Endodermal cell (in vitro differentiated cells): ENCODE results near the gene CUL7. TPM values are rescaled to one million over a fixed set of nuclear protein-coding genes. Genes with fewer than 3 reads are reported as not detected.
A peak's percentile ranks its signal among the peaks of the same experiment; 100 is the strongest.

ENCODE experiments used
- DNase-seq: peaks from one replicate; pipeline ENCODE4 v3.0.0-alpha.2; 2017
- H3K27ac ChIP-seq: 2 replicates; pipeline ENCODE4 v1.5.1; 2013; ENCODE audit warnings: mild to moderate bottlenecking, low read depth, low read length, moderate library complexity
- H3K27me3 ChIP-seq: 2 replicates; pipeline ENCODE4 v1.6.1; 2013; ENCODE audit warnings: mild to moderate bottlenecking, low read length, moderate library complexity; ENCODE audit not compliant: insufficient read depth, control insufficient read depth, poor library complexity, severe bottlenecking
- H3K36me3 ChIP-seq: 2 replicates; pipeline ENCODE4 v1.7.0; 2013; ENCODE audit warnings: mild to moderate bottlenecking, low read length, moderate library complexity; ENCODE audit not compliant: control insufficient read depth, insufficient read depth
- H3K4me1 ChIP-seq: one replicate; pipeline ENCODE4 v1.7.0; 2013; ENCODE audit warnings: low read length; ENCODE audit not compliant: control insufficient read depth, insufficient read depth
- H3K4me3 ChIP-seq: 2 replicates; pipeline ENCODE4 v1.5.1; 2013; ENCODE audit warnings: mild to moderate bottlenecking, low read length, moderate library complexity
- H3K9ac ChIP-seq: 2 replicates; pipeline ENCODE4 v1.6.1; 2013; ENCODE audit warnings: mild to moderate bottlenecking, low read length, moderate library complexity; ENCODE audit not compliant: poor library complexity, severe bottlenecking; ENCODE audit errors: extremely low read depth
- H3K9me3 ChIP-seq: 2 replicates; pipeline ENCODE4 v1.6.1; 2013; ENCODE audit warnings: mild to moderate bottlenecking, low read length, moderate library complexity; ENCODE audit not compliant: control insufficient read depth
- H3K27ac Mint-ChIP-seq: 2 replicates; pipeline ENCODE4 v1.8.0; 2020; ENCODE audit warnings: mixed read lengths
- H3K27me3 Mint-ChIP-seq: 2 replicates; pipeline ENCODE4 v1.8.0; 2021; ENCODE audit warnings: mild to moderate bottlenecking, mixed read lengths; ENCODE audit not compliant: insufficient read depth
- H3K36me3 Mint-ChIP-seq: 2 replicates; pipeline ENCODE4 v1.8.0; 2020; ENCODE audit warnings: low read depth, mixed read lengths
- H3K4me1 Mint-ChIP-seq: 2 replicates; pipeline ENCODE4 v1.8.0; 2020; ENCODE audit warnings: mixed read lengths
- H3K4me3 Mint-ChIP-seq: 2 replicates; pipeline ENCODE4 v1.8.0; 2020; ENCODE audit warnings: mild to moderate bottlenecking, moderate library complexity, mixed read lengths
- H3K9me3 Mint-ChIP-seq: 2 replicates; pipeline ENCODE4 v1.8.0; 2020; ENCODE audit warnings: mild to moderate bottlenecking, mixed read lengths
- CTCF ChIP-seq: fragments of 200-600 bp; sonication (generic); conservative IDR thresholded peaks from 2 replicates; pipeline ENCODE4 v1.5.0; 2021; ENCODE audit warnings: antibody characterized with exemption, mild to moderate bottlenecking
- WGBS, 2 experiments: methylation state at CpG; one replicate each; pipeline versions ENCODE4 v1.1.5 to v1.1.7; 2013; ENCODE audit warnings: missing lambda C conversion rate in 2 of 2, mixed read lengths in 1 of 2; ENCODE audit not compliant: insufficient coverage in 1 of 2, insufficient read length in 1 of 2; 5-methylcytosine and 5-hydroxymethylcytosine counted together
- total RNA-seq, 2 donors: library from RNA; stranded (reverse); fragmentation: NEBNext Ultra II Directional in 1 of 2; extraction: Animal tissue kit (Norgen Biotek cat#: 25700) in 1 of 2; gene quantifications; 2 replicates in 1 of 2; 3 replicates in 1 of 2; pipeline ENCODE4 v1.2.1, GENCODE V29; 2021

Gene CUL7
- total RNA-seq, 2 donors from 2014 or later, result 39.0 to 51.7 TPM

- Mint-ChIP-seq H3K36me3 (peaks cover 23% of the 10 kb centered on the region), H3K4me1 (peaks cover 24% of the 10 kb centered on the region), H3K27me3 (no peaks in the 10 kb centered on the region), H3K9me3 (no peaks in the 10 kb centered on the region), H3K27ac (peak overlapping the region; percentile 99), H3K4me3 (peak overlapping the region; percentile 94)
- peak overlapping the region; percentile 92 for H3K4me3 ChIP-seq
- no peak for DNase-seq
- H3K36me3 ChIP-seq, result peaks cover 37% of the 10 kb centered on the region
- H3K9ac ChIP-seq, result peak overlapping the region; percentile 81
- WGBS, 2 experiments, result 93% methylated on average over 10 to 12 of the region's 12 CpGs
- H3K4me1 ChIP-seq, result peaks cover 6% of the 10 kb centered on the region
- H3K9me3 ChIP-seq, result no peaks in the 10 kb centered on the region
- H3K27me3 ChIP-seq, result no peaks in the 10 kb centered on the region
- TF ChIP-seq CTCF, result no peak
- no peak overlapping the region for H3K27ac ChIP-seq
These were observed 7.3 kb upstream of the CUL7 start for GRCh38 chr6:43060755-43061633.

GRCh38 chr6:43060034-43060754 lies 6.5 kb upstream of the CUL7 start:
- no peaks in the 10 kb centered on the region for H3K9me3 Mint-ChIP-seq
- peak overlapping the region; percentile 92 for H3K4me3 ChIP-seq
- no peaks in the 10 kb centered on the region for H3K27me3 ChIP-seq
- peak overlapping the region; percentile 94 for H3K4me3 Mint-ChIP-seq
- peak overlapping the region; percentile 81 for H3K9ac ChIP-seq
- no peaks in the 10 kb centered on the region for H3K27me3 Mint-ChIP-seq
- H3K36me3 Mint-ChIP-seq, result peaks cover 30% of the 10 kb centered on the region
- H3K36me3 ChIP-seq, result peaks cover 37% of the 10 kb centered on the region
- WGBS, 2 experiments, result 12 to 18% methylated on average over 5 to 15 of the region's 15 CpGs
- H3K27ac ChIP-seq, result peak overlapping the region; percentile 69
- no peaks in the 10 kb centered on the region for H3K9me3 ChIP-seq
- H3K27ac Mint-ChIP-seq, result peak overlapping the region; percentile 99
- peaks cover 6% of the 10 kb centered on the region for H3K4me1 ChIP-seq
- no peak for TF ChIP-seq CTCF
- H3K4me1 Mint-ChIP-seq, result peaks cover 24% of the 10 kb centered on the region
- DNase-seq, result no peak

- H3K36me3 ChIP-seq, result peaks cover 41% of the 10 kb centered on the region
- Mint-ChIP-seq H3K9me3 (no peaks in the 10 kb centered on the region), H3K36me3 (peaks cover 28% of the 10 kb centered on the region), H3K27ac (peak within 1 kb of the TSS; percentile 99), H3K4me3 (peak within 1 kb of the TSS; percentile 94), H3K27me3 (no peaks in the 10 kb centered on the region), H3K4me1 (peaks cover 24% of the 10 kb centered on the region)
- H3K4me1 ChIP-seq, result peaks cover 6% of the 10 kb centered on the region
- peak within 1 kb of the TSS; percentile 69 for H3K27ac ChIP-seq
- 0 to 1% methylated on average over 23 to 64 of the region's 64 CpGs for WGBS, 2 experiments
- DNase-seq, result peak; percentile 100
- no peak for TF ChIP-seq CTCF
- H3K4me3 ChIP-seq, result peak within 1 kb of the TSS; percentile 92
- peak within 1 kb of the TSS; percentile 81 for H3K9ac ChIP-seq
- no peaks in the 10 kb centered on the region for H3K27me3 ChIP-seq
- H3K9me3 ChIP-seq, result no peaks in the 10 kb centered on the region
These were observed 5.8 kb upstream of the CUL7 start, which contains the start of the genes KLC4 and MRPL2 for GRCh38 chr6:43059168-43060033. Gene KLC4 (plus strand): TSS chr6:43059631. CDS start chr6:43061336, 1,705 bp downstream. Gene MRPL2 (minus strand): TSS chr6:43059434. CDS start chr6:43059381, 53 bp downstream.
